Caco-2 (cell line): ENCODE measurements around the gene GABRG3. TPM values are rescaled to one million over a fixed set of nuclear protein-coding genes. Genes with fewer than 3 reads are reported as not detected.

Experiments
- BruUV-seq: library from RNA; stranded (reverse); fragments of 400-500 nt; replicated peaks from 2 replicates; lab custom pipeline; 2021; lab: Mats Ljungman, UMichigan
- CTCF ChIA-PET: fragments of 300-600 bp; sonication (Branson Sonifier 250); formaldehyde crosslinking; loops from one replicate; lab custom pipeline; 2022; ENCODE audit warnings: antibody characterized with exemption; lab: Charles Lee
- POLR2A ChIA-PET: fragments of 300-600 bp; sonication (Branson Sonifier 250); formaldehyde crosslinking; loops from one replicate; lab custom pipeline; 2022; ENCODE audit warnings: antibody characterized with exemption; lab: Charles Lee
- DNase-seq, 2 experiments: peaks; one replicate each; pipeline versions ENCODE4 v3.0.0 to v3.0.0-alpha.2; 2020 to 2022
- H3K27me3 ChIP-seq: replicated peaks from 2 replicates; pipeline ENCODE4 v1.6.0; 2011; ENCODE audit warnings: low read length; ENCODE audit not compliant: control insufficient read depth, insufficient read depth
- H3K36me3 ChIP-seq: 2 replicates; pipeline ENCODE4 v1.5.1; 2011; ENCODE audit warnings: low read length; ENCODE audit not compliant: control insufficient read depth, insufficient read depth
- H3K4me1 ChIP-seq: fragments of 250-450 bp; sonication (Bioruptor Pico); 2 replicates; pipeline ENCODE4 v1.5.1; 2020; ENCODE audit warnings: mild to moderate bottlenecking
- H3K4me3 ChIP-seq: 2 replicates; pipeline ENCODE4 v1.5.1; 2011; ENCODE audit warnings: low read depth, mild to moderate bottlenecking, control low read depth, low read length
- H3K9me3 ChIP-seq: fragments of 250-450 bp; sonication (Bioruptor Pico); 2 replicates; pipeline ENCODE4 v1.5.1; 2020; ENCODE audit warnings: mild to moderate bottlenecking, moderate library complexity
- H3K27ac Mint-ChIP-seq: one replicate; pipeline ENCODE4 v1.8.0; 2022; ENCODE audit warnings: mixed read lengths; ENCODE audit not compliant: unreplicated experiment
- H3K27me3 Mint-ChIP-seq: one replicate; pipeline ENCODE4 v1.8.0; 2022; ENCODE audit warnings: mixed read lengths; ENCODE audit not compliant: insufficient read depth, unreplicated experiment
- H3K36me3 Mint-ChIP-seq: one replicate; pipeline ENCODE4 v1.8.0; 2022; ENCODE audit warnings: mild to moderate bottlenecking, mixed read lengths; ENCODE audit not compliant: insufficient read depth, unreplicated experiment
- H3K4me1 Mint-ChIP-seq: one replicate; pipeline ENCODE4 v1.8.0; 2022; ENCODE audit warnings: low read depth, mixed read lengths; ENCODE audit not compliant: unreplicated experiment
- H3K4me3 Mint-ChIP-seq: one replicate; pipeline ENCODE4 v1.8.0; 2022; ENCODE audit warnings: mild to moderate bottlenecking, moderate library complexity, mixed read lengths; ENCODE audit not compliant: unreplicated experiment
- H3K9me3 Mint-ChIP-seq: one replicate; pipeline ENCODE4 v1.8.0; 2022; ENCODE audit warnings: mixed read lengths; ENCODE audit not compliant: unreplicated experiment
- intact Hi-C: fragments of 100-400 bp; cut with micrococcal nuclease; formaldehyde crosslinking; loops from one replicate; pipeline ENCODE4 v1.10.0; 2022; ENCODE audit not compliant: unreplicated experiment
- total RNA-seq: library from RNA; stranded (reverse); gene quantifications from 2 replicates; pipeline ENCODE4 v1.2.3, GENCODE V29; 2022
- TF ChIP-seq, protein P1 (sequence below), 2 experiments: fragments of 200-600 bp in 1 of 2; IDR thresholded peaks; 1 replicate in 1 of 2; 2 replicates in 1 of 2; pipeline versions ENCODE4 v1.5.1 to v1.8.0; 2011 to 2022; ENCODE audit warnings: antibody characterized with exemption in 1 of 2, control low read depth in 1 of 2, inconsistent platforms in 1 of 2, low read depth in 1 of 2, low read length in 1 of 2, mild to moderate bottlenecking in 1 of 2, moderate library complexity in 1 of 2; ENCODE audit not compliant: insufficient read depth in 1 of 2, severe bottlenecking in 1 of 2, unreplicated experiment in 1 of 2

Gene GABRG3
- total RNA-seq, 1 experiment from 2014 or later = not detected

DNA sequence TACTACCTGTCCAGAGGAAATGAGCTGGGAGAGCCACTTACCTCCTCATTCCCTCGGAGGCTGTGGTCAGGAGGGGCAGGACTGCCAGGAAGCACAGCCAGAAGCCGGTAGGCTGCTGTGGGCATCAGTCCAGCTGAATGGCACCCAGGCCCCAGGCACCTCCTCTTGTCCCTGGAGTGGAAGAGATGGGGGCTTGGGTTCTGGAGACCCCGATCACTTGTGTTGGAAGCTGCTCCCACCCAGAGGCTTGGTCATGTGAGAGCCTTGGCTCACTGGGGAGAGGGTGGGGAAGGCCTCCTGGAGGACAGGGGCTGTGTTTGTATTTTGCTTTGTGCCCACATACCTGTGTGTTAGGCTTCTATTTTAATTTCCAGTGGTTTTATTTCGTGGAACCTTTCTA, 261.9 kb downstream of the GABRG3 start:
- BruUV-seq = no TSS peak

DNA sequence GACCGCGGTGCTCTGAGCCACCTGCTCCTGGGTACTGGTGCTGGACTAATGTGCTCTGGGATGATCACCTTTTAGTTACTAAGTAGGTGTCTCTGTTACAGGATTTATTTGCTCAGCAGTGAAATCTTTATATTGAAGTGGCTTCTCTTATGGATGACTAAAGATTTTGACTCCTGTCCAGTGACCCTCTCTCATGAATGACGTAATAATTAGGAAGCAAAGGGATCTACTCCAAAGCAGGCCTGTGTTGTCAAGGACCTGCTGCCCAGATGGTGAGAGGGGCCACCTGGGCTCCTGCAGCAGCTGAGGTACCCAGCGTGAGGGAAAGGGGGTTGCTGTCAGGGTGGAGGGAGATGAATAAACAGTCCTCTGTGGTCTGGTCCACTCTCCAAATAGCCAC, 263.6 kb downstream of the GABRG3 start:
- Histone ChIP-seq H3K4me3 (no peak overlapping the region), H3K27me3 (no peaks in the 10 kb centered on the region), H3K9me3 (no peaks in the 10 kb centered on the region; the same call in 1 of the 2 replicates), H3K4me1 (peaks cover 13% of the 10 kb centered on the region; the same call in 1 of the 2 replicates), H3K36me3 (no peaks in the 10 kb centered on the region)
- H3K36me3 Mint-ChIP-seq = no peaks in the 10 kb centered on the region
- BruUV-seq = no TSS peak
- no peaks in the 10 kb centered on the region for H3K9me3 Mint-ChIP-seq
- intact Hi-C loops = no loop called here
- no peaks in the 10 kb centered on the region for H3K4me1 Mint-ChIP-seq
- H3K4me3 Mint-ChIP-seq = no peak overlapping the region
- no peak overlapping the region for H3K27ac Mint-ChIP-seq
- TF ChIP-seq, protein P1, sequence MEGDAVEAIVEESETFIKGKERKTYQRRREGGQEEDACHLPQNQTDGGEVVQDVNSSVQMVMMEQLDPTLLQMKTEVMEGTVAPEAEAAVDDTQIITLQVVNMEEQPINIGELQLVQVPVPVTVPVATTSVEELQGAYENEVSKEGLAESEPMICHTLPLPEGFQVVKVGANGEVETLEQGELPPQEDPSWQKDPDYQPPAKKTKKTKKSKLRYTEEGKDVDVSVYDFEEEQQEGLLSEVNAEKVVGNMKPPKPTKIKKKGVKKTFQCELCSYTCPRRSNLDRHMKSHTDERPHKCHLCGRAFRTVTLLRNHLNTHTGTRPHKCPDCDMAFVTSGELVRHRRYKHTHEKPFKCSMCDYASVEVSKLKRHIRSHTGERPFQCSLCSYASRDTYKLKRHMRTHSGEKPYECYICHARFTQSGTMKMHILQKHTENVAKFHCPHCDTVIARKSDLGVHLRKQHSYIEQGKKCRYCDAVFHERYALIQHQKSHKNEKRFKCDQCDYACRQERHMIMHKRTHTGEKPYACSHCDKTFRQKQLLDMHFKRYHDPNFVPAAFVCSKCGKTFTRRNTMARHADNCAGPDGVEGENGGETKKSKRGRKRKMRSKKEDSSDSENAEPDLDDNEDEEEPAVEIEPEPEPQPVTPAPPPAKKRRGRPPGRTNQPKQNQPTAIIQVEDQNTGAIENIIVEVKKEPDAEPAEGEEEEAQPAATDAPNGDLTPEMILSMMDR (IDR thresholded peaks at IDR 0.05; ENCODE audit: insufficient read depth in 1 of 2, low read depth in 1 of 2, low read length in 1 of 2, severe bottlenecking in 1 of 2, unreplicated experiment in 1 of 2) = no peak
- CTCF ChIA-PET = no interaction called here
- POLR2A ChIA-PET = no interaction called here
- no peaks in the 10 kb centered on the region for H3K27me3 Mint-ChIP-seq
- no peak for DNase-seq

More for the DNA sequence above, 261.9 kb downstream of the GABRG3 start:
- H3K27ac Mint-ChIP-seq = no peak overlapping the region
- no peaks in the 10 kb centered on the region for H3K4me1 Mint-ChIP-seq
- no peaks in the 10 kb centered on the region for H3K36me3 ChIP-seq
- no peaks in the 10 kb centered on the region; the same call in 1 of the 2 replicates for H3K9me3 ChIP-seq
- no peaks in the 10 kb centered on the region for H3K27me3 ChIP-seq
- H3K4me3 Mint-ChIP-seq = no peak overlapping the region
- no peaks in the 10 kb centered on the region for H3K36me3 Mint-ChIP-seq
- intact Hi-C loops = no loop called here
- ChIA-PET POLR2A (no interaction called here), CTCF (no interaction called here)
- H3K27me3 Mint-ChIP-seq = no peaks in the 10 kb centered on the region
- H3K4me1 ChIP-seq = peaks cover 13% of the 10 kb centered on the region; the same call in 1 of the 2 replicates
- no peak for DNase-seq
- TF ChIP-seq, protein P1 (IDR thresholded peaks at IDR 0.05; ENCODE audit: insufficient read depth in 1 of 2, low read depth in 1 of 2, low read length in 1 of 2, severe bottlenecking in 1 of 2, unreplicated experiment in 1 of 2) = no peak
- H3K4me3 ChIP-seq = no peak overlapping the region
- peaks cover 7% of the 10 kb centered on the region for H3K9me3 Mint-ChIP-seq

DNA sequence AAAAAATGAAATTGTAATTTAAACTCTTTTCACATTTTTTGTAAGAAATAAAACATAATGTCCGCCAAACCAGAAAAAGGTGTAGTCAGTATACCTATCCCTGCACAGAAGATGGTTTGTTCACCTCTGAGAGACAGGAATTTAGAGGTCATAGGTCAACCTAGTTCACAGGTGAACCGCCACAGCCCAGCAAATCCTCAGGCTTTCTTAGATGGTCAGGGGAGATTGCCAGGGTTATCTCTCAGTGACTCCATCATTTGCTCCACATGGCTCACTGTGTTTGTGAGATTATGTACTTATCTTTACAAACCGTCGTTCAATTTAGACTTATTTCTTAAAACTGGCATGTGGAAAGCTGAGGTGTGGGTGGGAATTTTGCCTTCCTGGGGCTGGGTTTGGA, 264.2 kb downstream of the GABRG3 start:
- Histone ChIP-seq H3K27me3 (no peaks in the 10 kb centered on the region), H3K4me3 (no peak overlapping the region), H3K36me3 (no peaks in the 10 kb centered on the region), H3K4me1 (peaks cover 13% of the 10 kb centered on the region; the same call in 1 of the 2 replicates), H3K9me3 (no peaks in the 10 kb centered on the region)
- peak; percentile 47 to 54 for DNase-seq
- ChIA-PET POLR2A (no interaction called here), CTCF (no interaction called here)
- Mint-ChIP-seq H3K36me3 (no peaks in the 10 kb centered on the region), H3K27me3 (no peaks in the 10 kb centered on the region), H3K27ac (no peak overlapping the region), H3K4me3 (no peak overlapping the region), H3K9me3 (no peaks in the 10 kb centered on the region), H3K4me1 (no peaks in the 10 kb centered on the region)
- no TSS peak for BruUV-seq
- TF ChIP-seq, protein P1 (IDR thresholded peaks at IDR 0.05; ENCODE audit: insufficient read depth in 1 of 2, low read depth in 1 of 2, low read length in 1 of 2, severe bottlenecking in 1 of 2, unreplicated experiment in 1 of 2) = no peak
- intact Hi-C loops = no loop called here
